ENCODE measurements around the gene SLC16A8.

SLC16A8 gene

GRCh38 chr22:38043151-38044039 is 40.6 kb downstream of the SLC16A8 start:
- CTCF ChIA-PET, result interaction anchor here (2.6 kb wide), 1 partner anchor 9 kb away, joined by 22 read pairs; no protein-coding TSS in a partner anchor
- TF ChIP-seq, protein P1, sequence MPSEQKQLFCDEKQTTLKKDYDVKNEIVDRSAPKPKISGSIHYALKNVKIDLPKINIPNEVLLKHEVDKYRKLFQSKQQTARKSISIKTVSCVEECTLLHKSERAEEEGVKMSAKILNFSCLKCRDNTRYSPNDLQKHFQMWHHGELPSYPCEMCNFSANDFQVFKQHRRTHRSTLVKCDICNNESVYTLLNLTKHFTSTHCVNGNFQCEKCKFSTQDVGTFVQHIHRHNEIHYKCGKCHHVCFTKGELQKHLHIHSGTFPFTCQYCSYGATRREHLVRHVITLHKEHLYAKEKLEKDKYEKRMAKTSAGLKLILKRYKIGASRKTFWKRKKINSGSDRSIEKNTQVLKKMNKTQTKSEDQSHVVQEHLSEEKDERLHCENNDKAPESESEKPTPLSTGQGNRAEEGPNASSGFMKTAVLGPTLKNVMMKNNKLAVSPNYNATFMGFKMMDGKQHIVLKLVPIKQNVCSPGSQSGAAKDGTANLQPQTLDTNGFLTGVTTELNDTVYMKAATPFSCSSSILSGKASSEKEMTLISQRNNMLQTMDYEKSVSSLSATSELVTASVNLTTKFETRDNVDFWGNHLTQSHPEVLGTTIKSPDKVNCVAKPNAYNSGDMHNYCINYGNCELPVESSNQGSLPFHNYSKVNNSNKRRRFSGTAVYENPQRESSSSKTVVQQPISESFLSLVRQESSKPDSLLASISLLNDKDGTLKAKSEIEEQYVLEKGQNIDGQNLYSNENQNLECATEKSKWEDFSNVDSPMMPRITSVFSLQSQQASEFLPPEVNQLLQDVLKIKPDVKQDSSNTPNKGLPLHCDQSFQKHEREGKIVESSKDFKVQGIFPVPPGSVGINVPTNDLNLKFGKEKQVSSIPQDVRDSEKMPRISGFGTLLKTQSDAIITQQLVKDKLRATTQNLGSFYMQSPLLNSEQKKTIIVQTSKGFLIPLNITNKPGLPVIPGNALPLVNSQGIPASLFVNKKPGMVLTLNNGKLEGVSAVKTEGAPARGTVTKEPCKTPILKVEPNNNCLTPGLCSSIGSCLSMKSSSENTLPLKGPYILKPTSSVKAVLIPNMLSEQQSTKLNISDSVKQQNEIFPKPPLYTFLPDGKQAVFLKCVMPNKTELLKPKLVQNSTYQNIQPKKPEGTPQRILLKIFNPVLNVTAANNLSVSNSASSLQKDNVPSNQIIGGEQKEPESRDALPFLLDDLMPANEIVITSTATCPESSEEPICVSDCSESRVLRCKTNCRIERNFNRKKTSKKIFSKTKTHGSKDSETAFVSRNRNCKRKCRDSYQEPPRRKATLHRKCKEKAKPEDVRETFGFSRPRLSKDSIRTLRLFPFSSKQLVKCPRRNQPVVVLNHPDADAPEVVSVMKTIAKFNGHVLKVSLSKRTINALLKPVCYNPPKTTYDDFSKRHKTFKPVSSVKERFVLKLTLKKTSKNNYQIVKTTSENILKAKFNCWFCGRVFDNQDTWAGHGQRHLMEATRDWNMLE (tag by site-specific recombination; conservative IDR thresholded peaks at IDR 0.05; ENCODE audit: low read depth), result no peak
- peak; percentile 98 for TF ChIP-seq ZNF184 (tag by site-specific recombination; IDR thresholded peaks at IDR 0.05)

DNA sequence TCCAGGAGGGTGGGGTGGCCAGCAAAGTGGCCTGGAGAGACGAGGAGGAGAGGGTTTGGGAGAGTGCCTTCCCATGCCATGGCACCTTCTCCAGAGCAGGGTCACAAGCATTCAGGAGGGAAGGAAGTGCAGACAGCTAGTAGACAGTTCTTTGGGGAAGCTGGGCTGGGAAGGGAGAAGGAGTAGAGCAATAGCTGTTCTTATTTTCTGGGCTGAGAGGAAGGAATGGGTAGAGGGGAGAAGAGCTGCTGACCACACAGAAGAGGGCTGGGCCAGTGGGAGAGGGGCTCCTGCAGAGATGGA is 41.5 kb downstream of the SLC16A8 start:
- H3K4me3 ChIP-seq (ENCODE audit: low read depth, low read length), result no peak overlapping the region

More at GRCh38 chr22:38043151-38044039, 40.6 kb downstream of the SLC16A8 start:
- POLR2A ChIA-PET, result interaction anchor here (0.9 kb wide), 1 partner anchor 9 kb away, joined by 3 read pairs; no protein-coding TSS in a partner anchor
- no peaks in the 10 kb centered on the region for H3K4me1 ChIP-seq (ENCODE audit: control insufficient read depth, insufficient read depth, low read length)
- no peaks in the 10 kb centered on the region for H3K36me3 ChIP-seq (ENCODE audit: control insufficient read depth in 2 of 2, insufficient read depth in 1 of 2, low read length in 2 of 2)
- H3K9me3 ChIP-seq (ENCODE audit: control insufficient read depth, insufficient read depth, low read depth, low read length), result no peaks in the 10 kb centered on the region
- H3K4me3 ChIP-seq (ENCODE audit: low read depth, low read length), result no peak overlapping the region
- H3K27ac ChIP-seq (ENCODE audit: extremely low read depth, low read depth, low read length), result no peak overlapping the region

More for the DNA sequence above, 41.5 kb downstream of the SLC16A8 start:
- Histone ChIP-seq H3K36me3 (ENCODE audit: control insufficient read depth in 2 of 2, insufficient read depth in 1 of 2, low read length in 2 of 2) (no peaks in the 10 kb centered on the region), H3K9me3 (ENCODE audit: control insufficient read depth, insufficient read depth, low read depth, low read length) (no peaks in the 10 kb centered on the region), H3K27ac (ENCODE audit: extremely low read depth, low read depth, low read length) (no peak overlapping the region), H3K4me1 (ENCODE audit: control insufficient read depth, insufficient read depth, low read length) (no peaks in the 10 kb centered on the region)
- ChIA-PET POLR2A (interaction anchor here (0.9 kb wide), 1 partner anchor 8 kb away, joined by 3 read pairs; no protein-coding TSS in a partner anchor), CTCF (interaction anchor here (0.6 to 2.6 kb wide), 3 partner anchors 10 to 428 kb away, joined by 3 to 22 read pairs (median 3); no protein-coding TSS in a partner anchor)
- no peak for TF ChIP-seq ZBTB8A (tag by site-specific recombination; IDR thresholded peaks at IDR 0.05)
- TF ChIP-seq SETDB1 (IDR thresholded peaks at IDR 0.05; ENCODE audit: insufficient read length, low read length), result no peak
- TF ChIP-seq KLF10 (tag by site-specific recombination; IDR thresholded peaks at IDR 0.05), result no peak
- TF ChIP-seq ZSCAN4 (tag by site-specific recombination; IDR thresholded peaks at IDR 0.05), result no peak
- TF ChIP-seq ZNF155 (tag by site-specific recombination; IDR thresholded peaks at IDR 0.05), result no peak
- TF ChIP-seq ZSCAN18 (tag by site-specific recombination; IDR thresholded peaks at IDR 0.05), result no peak
- no peak for TF ChIP-seq KLF16 (tag by site-specific recombination; IDR thresholded peaks at IDR 0.05)
- TF ChIP-seq GFI1B (tag by site-specific recombination; IDR thresholded peaks at IDR 0.05), result no peak
- TF ChIP-seq ZNF677 (tag by site-specific recombination; IDR thresholded peaks at IDR 0.05), result no peak
- TF ChIP-seq ZNF792 (tag by site-specific recombination; IDR thresholded peaks at IDR 0.05), result no peak
- TF ChIP-seq, protein P2, sequence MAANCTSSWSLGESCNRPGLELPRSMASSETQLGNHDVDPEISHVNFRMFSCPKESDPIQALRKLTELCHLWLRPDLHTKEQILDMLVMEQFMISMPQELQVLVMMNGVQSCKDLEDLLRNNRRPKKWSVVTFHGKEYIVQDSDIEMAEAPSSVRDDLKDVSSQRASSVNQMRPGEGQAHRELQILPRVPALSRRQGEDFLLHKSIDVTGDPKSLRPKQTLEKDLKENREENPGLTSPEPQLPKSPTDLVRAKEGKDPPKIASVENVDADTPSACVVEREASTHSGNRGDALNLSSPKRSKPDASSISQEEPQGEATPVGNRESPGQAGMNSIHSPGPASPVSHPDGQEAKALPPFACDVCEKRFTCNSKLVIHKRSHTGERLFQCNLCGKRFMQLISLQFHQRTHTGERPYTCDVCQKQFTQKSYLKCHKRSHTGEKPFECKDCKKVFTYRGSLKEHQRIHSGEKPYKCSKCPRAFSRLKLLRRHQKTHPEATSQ (tag by site-specific recombination; IDR thresholded peaks at IDR 0.05), result no peak

Data from HEK293 (cell line).